HG03378 (cell line): ENCODE results near the gene TRMT10C.
A peak's percentile ranks its signal among the peaks of the same experiment; 100 is the strongest.
"Not testable (repeated sequence)": the region's sequence is repeated elsewhere in the genome, so short reads cannot be mapped to it uniquely, and the experiment has no call there.

ENCODE experiments used
- ATAC-seq: cut with Tn5 transposase; IDR thresholded peaks from one replicate; pipeline ENCODE4 v1.9.1; 2021; ENCODE audit warnings: mild to moderate bottlenecking, moderate library complexity; ENCODE audit not compliant: unreplicated experiment

Gene TRMT10C

GRCh38 chr3:101548527-101549105 is 13.1 kb upstream of the TRMT10C start:
- no peak for ATAC-seq

- no peak for ATAC-seq
These were observed 12.2 kb upstream of the TRMT10C start for GRCh38 chr3:101549473-101549872.

GRCh38 chr3:101551359-101552081 is 10.1 kb upstream of the TRMT10C start:
- ATAC-seq, result not testable (repeated sequence)

GRCh38 chr3:101553381-101553780 is 8.3 kb upstream of the TRMT10C start:
- ATAC-seq, result not testable (repeated sequence)

- no peak for ATAC-seq
These were observed 5.6 kb upstream of the TRMT10C start for GRCh38 chr3:101556064-101556463.

GRCh38 chr3:101567528-101568317 is 6.1 kb downstream of the TRMT10C start:
- no peak for ATAC-seq

- ATAC-seq, result no peak
These were observed 9.6 kb downstream of the TRMT10C start for GRCh38 chr3:101571028-101571895.

- peak; percentile 86 for ATAC-seq
These were observed 12.1 kb downstream of the TRMT10C start, which contains the start of gene PCNP for GRCh38 chr3:101573449-101574387. TSS of gene PCNP (plus strand) at chr3:101574180. CDS start at chr3:101574216, 36 bp downstream.

- ATAC-seq, result peak; percentile 39
These were observed 12.9 kb downstream of the TRMT10C start for GRCh38 chr3:101574388-101575112.

GRCh38 chr3:101577286-101577685 is 15.6 kb downstream of the TRMT10C start:
- ATAC-seq, result no peak

GRCh38 chr3:101588616-101589015 is 26.9 kb downstream of the TRMT10C start:
- no peak for ATAC-seq

- no peak for ATAC-seq
These were observed 29.4 kb downstream of the TRMT10C start for GRCh38 chr3:101591071-101591470.

GRCh38 chr3:101602731-101603130 is 41.1 kb downstream of the TRMT10C start:
- ATAC-seq, result no peak

- ATAC-seq, result no peak
These were observed 41.5 kb downstream of the TRMT10C start for GRCh38 chr3:101603184-101603583.

- ATAC-seq, result not testable (repeated sequence)
These were observed 43.7 kb downstream of the TRMT10C start for GRCh38 chr3:101605398-101605797.

GRCh38 chr3:101611023-101611422 is 49.4 kb downstream of the TRMT10C start:
- ATAC-seq, result peak; percentile 69

GRCh38 chr3:101613014-101613413 is 51.3 kb downstream of the TRMT10C start:
- not testable (repeated sequence) for ATAC-seq

- no peak for ATAC-seq
These were observed 53.9 kb downstream of the TRMT10C start for GRCh38 chr3:101615525-101615924.
